DND-41 (cell line): ENCODE results near the gene TCF7L2.

ENCODE experiments used
- ATAC-seq: fragments of 200-7000 bp; cut with Tn5 transposase; 3 replicates; pipeline ENCODE4 v1.9.1; 2021; ENCODE audit warnings: low read depth; ENCODE audit not compliant: insufficient read depth
- DNase-seq: peaks from one replicate; pipeline ENCODE4 v3.0.0-alpha.2; 2020
- H2AFZ ChIP-seq: 2 replicates; pipeline ENCODE4 v1.6.0; 2012; ENCODE audit warnings: low read depth, low read length
- H3K27ac ChIP-seq: 2 replicates; pipeline ENCODE4 v1.5.1; 2012; ENCODE audit warnings: low read length, inconsistent platforms
- H3K27me3 ChIP-seq: fragments of 200-600 bp; sonication (generic); 2 replicates; pipeline ENCODE4 v1.6.0; 2012; ENCODE audit warnings: low read length, mild to moderate bottlenecking, inconsistent platforms; ENCODE audit not compliant: insufficient read depth, poor library complexity
- H3K36me3 ChIP-seq: 2 replicates; pipeline ENCODE4 v1.5.1; 2012; ENCODE audit warnings: low read length, inconsistent platforms; ENCODE audit not compliant: insufficient read depth
- H3K4me1 ChIP-seq: 2 replicates; pipeline ENCODE4 v1.5.1; 2012; ENCODE audit warnings: mild to moderate bottlenecking, low read length; ENCODE audit not compliant: insufficient read depth
- H3K4me2 ChIP-seq: 2 replicates; pipeline ENCODE4 v1.6.0; 2012; ENCODE audit warnings: mild to moderate bottlenecking, moderate library complexity, low read length, inconsistent platforms; ENCODE audit not compliant: insufficient read depth
- H3K4me3 ChIP-seq, 2 experiments: fragments of 200-600 bp in 1 of 2; shearing (Covaris generic) in 1 of 2; 2 replicates each; pipeline ENCODE4 v1.5.1; 2012 to 2016; ENCODE audit warnings: inconsistent platforms in 2 of 2, low read length in 2 of 2, mild to moderate bottlenecking in 2 of 2, low read depth in 1 of 2, moderate library complexity in 1 of 2
- H3K79me2 ChIP-seq: 2 replicates; pipeline ENCODE4 v1.6.0; 2012; ENCODE audit warnings: low read length, inconsistent platforms; ENCODE audit not compliant: insufficient read depth
- H3K9ac ChIP-seq: 2 replicates; pipeline ENCODE4 v1.6.0; 2012; ENCODE audit warnings: low read depth, mild to moderate bottlenecking, inconsistent platforms, low read length, moderate library complexity
- H3K9me3 ChIP-seq: 2 replicates; pipeline ENCODE4 v1.5.1; 2012; ENCODE audit warnings: low read length, moderate library complexity, mild to moderate bottlenecking, inconsistent platforms; ENCODE audit not compliant: insufficient read depth, severe bottlenecking
- H4K20me1 ChIP-seq: 2 replicates; pipeline ENCODE4 v1.6.0; 2012; ENCODE audit warnings: low read length; ENCODE audit not compliant: insufficient read depth
- EZH2 ChIP-seq: IDR thresholded peaks from 3 replicates; pipeline ENCODE4 v1.6.1; 2012; ENCODE audit warnings: borderline replicate concordance, low read depth, mild to moderate bottlenecking, moderate library complexity, low read length, inconsistent platforms; ENCODE audit not compliant: severe bottlenecking
- TF ChIP-seq, protein P1 (sequence below): IDR thresholded peaks from 2 replicates; pipeline ENCODE4 v1.5.1; 2012; ENCODE audit warnings: borderline replicate concordance, low read length, moderate library complexity, mild to moderate bottlenecking; ENCODE audit not compliant: poor library complexity, severe bottlenecking; ENCODE audit errors: extremely low read depth

TCF7L2 gene

DNA sequence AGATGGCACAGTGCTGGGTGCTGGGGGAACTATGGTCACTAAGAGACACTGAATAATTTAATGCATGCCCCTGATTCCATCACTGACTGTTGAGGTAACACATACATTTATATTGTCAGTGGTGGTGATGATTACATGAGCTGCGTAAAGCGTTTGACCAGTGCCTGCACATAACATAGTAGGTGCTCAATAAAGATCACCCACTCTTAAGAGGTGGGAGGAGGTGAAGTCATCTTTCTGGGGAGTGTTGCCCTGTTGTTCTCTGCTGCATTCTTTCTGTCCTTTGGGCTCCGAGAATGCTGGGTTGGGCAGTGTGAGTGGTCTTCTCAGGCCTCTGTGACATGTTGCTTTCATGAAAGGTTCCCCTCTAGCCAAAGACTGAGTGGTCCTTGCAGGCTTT lies 68.0 kb downstream of the TCF7L2 start:
- peaks cover 94% of the 10 kb centered on the region for H3K79me2 ChIP-seq
- H2AFZ ChIP-seq: no peak overlapping the region
- no peak; the same call in 2 of the 3 replicates for ATAC-seq
- DNase-seq: no peak
- no peak overlapping the region for H3K4me2 ChIP-seq
- no peak overlapping the region for H3K4me3 ChIP-seq
- TF ChIP-seq, protein P1, sequence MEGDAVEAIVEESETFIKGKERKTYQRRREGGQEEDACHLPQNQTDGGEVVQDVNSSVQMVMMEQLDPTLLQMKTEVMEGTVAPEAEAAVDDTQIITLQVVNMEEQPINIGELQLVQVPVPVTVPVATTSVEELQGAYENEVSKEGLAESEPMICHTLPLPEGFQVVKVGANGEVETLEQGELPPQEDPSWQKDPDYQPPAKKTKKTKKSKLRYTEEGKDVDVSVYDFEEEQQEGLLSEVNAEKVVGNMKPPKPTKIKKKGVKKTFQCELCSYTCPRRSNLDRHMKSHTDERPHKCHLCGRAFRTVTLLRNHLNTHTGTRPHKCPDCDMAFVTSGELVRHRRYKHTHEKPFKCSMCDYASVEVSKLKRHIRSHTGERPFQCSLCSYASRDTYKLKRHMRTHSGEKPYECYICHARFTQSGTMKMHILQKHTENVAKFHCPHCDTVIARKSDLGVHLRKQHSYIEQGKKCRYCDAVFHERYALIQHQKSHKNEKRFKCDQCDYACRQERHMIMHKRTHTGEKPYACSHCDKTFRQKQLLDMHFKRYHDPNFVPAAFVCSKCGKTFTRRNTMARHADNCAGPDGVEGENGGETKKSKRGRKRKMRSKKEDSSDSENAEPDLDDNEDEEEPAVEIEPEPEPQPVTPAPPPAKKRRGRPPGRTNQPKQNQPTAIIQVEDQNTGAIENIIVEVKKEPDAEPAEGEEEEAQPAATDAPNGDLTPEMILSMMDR: no peak
- no peak for TF ChIP-seq EZH2
- H3K9me3 ChIP-seq: no peaks in the 10 kb centered on the region
- no peaks in the 10 kb centered on the region for H3K27me3 ChIP-seq
- H3K36me3 ChIP-seq: peaks cover 3% of the 10 kb centered on the region; the same call in 1 of the 2 replicates
- H4K20me1 ChIP-seq: peaks cover 86% of the 10 kb centered on the region
- H3K27ac ChIP-seq: no peak overlapping the region
- H3K4me1 ChIP-seq: no peaks in the 10 kb centered on the region
- no peak overlapping the region for H3K9ac ChIP-seq

DNA sequence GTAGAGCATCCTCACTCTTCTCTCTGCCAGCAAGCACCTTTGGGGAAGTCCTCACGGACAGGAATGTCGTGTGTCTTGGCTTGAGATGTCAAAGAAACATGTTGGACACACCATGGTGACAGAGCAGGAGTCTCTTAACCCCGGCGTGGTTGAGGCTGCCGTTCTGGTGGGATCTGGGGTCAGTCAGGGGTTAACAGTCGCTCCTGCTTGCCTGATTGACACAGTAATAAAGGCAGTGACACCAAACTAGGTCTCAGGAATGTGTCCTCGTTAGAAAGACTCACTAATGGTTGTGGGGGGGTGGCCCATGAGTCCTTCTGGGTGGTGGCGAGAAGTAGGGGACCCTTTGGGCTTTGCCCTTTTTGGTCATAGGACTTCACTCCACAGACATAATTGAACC lies 69.0 kb downstream of the TCF7L2 start:
- H3K4me3 ChIP-seq: no peak overlapping the region
- H3K27me3 ChIP-seq: no peaks in the 10 kb centered on the region
- ATAC-seq: no peak
- no peak overlapping the region for H2AFZ ChIP-seq
- H3K79me2 ChIP-seq: peaks cover 92% of the 10 kb centered on the region
- H3K4me1 ChIP-seq: no peaks in the 10 kb centered on the region
- TF ChIP-seq EZH2: no peak
- TF ChIP-seq, protein P1: no peak
- peaks cover 3% of the 10 kb centered on the region; the same call in 1 of the 2 replicates for H3K36me3 ChIP-seq
- no peak overlapping the region for H3K9ac ChIP-seq
- no peak overlapping the region for H3K27ac ChIP-seq
- no peak for DNase-seq
- no peaks in the 10 kb centered on the region for H3K9me3 ChIP-seq
- peaks cover 86% of the 10 kb centered on the region for H4K20me1 ChIP-seq
- H3K4me2 ChIP-seq: no peak overlapping the region

DNA sequence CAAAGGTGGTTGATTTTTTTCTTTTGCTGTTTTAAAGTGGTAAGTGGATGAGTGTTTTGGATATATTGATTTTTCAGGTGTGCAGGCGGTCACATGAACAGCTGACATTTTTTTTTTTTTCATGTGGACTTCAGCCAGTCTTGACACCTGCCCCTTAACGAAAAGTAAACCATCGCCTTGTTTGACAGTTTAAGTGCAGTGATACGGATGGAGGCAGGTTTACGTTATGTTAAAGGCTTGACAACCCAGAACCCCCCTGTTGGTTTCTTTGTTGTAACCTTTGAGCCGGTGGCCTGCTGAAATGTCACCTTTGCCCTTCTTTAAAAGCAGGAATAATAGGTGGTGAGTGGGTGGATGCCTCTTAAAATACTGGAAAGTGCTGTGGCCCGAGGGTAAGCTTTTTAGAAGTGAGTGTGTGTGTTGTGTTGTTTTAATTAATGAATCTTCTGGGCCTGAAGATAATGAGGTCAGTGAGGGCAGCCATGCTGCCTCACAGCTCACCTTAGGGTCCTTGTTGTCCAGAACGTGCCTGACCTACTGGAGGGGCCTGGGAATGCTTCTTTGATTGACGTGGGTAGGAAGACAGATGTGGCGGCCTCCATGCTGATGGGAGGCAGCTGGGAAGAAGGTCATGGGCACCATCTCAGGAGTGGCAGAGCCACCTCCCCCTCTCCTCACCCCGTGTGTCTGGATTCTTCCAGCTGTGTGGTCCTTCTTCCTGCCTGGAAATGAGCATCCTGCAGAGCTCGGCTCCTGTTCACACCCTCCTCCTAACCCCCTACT lies 69.8 kb downstream of the TCF7L2 start:
- Histone ChIP-seq H3K36me3 (peaks cover 3% of the 10 kb centered on the region; the same call in 1 of the 2 replicates), H3K4me3 (no peak overlapping the region), H3K27me3 (no peaks in the 10 kb centered on the region), H3K9me3 (no peaks in the 10 kb centered on the region), H3K4me1 (no peaks in the 10 kb centered on the region), H3K27ac (no peak overlapping the region), H3K4me2 (no peak overlapping the region), H2AFZ (no peak overlapping the region), H3K9ac (no peak overlapping the region), H3K79me2 (peaks cover 87% of the 10 kb centered on the region), H4K20me1 (peaks cover 81% of the 10 kb centered on the region)
- DNase-seq (no peak), ATAC-seq (no peak)
- TF ChIP-seq, protein P1: no peak
- TF ChIP-seq EZH2: no peak

DNA sequence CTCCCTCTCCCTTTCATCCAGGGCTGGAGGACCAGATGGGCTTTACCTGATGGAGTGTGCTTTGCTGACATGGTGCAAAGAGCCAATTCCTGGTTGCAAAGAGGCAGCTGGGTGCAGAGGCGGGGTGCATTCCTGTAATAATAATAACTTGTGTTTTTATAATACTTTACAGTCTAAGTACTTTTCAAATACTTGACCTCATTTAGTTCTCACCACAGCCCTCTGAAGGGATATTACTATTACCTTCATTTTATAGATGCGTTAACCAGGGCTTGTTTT lies 70.4 kb downstream of the TCF7L2 start:
- no peaks in the 10 kb centered on the region for H3K4me1 ChIP-seq
- no peak overlapping the region for H3K9ac ChIP-seq
- peaks cover 3% of the 10 kb centered on the region; the same call in 1 of the 2 replicates for H3K36me3 ChIP-seq
- peaks cover 79% of the 10 kb centered on the region for H4K20me1 ChIP-seq
- no peak overlapping the region for H3K4me3 ChIP-seq
- H3K27ac ChIP-seq: no peak overlapping the region
- no peaks in the 10 kb centered on the region for H3K27me3 ChIP-seq
- ATAC-seq (no peak), DNase-seq (no peak)
- no peak overlapping the region for H3K4me2 ChIP-seq
- H3K79me2 ChIP-seq: peaks cover 86% of the 10 kb centered on the region
- H2AFZ ChIP-seq: no peak overlapping the region
- TF ChIP-seq EZH2: no peak
- TF ChIP-seq, protein P1: no peak
- H3K9me3 ChIP-seq: no peaks in the 10 kb centered on the region
